HG03135 (cell line): Measurements from ENCODE around the gene NSMCE4A.
"Not testable (repeated sequence)": the region's sequence is repeated elsewhere in the genome, so short reads cannot be mapped to it uniquely, and the experiment has no call there.

Experiments
- ATAC-seq: cut with Tn5 transposase; IDR thresholded peaks from one replicate; pipeline ENCODE4 v1.9.1; 2021; ENCODE audit warnings: mild to moderate bottlenecking, moderate library complexity; ENCODE audit not compliant: unreplicated experiment

Gene NSMCE4A

GRCh38 chr10:121988361-121989324, 13.6 kb upstream of the NSMCE4A start, which contains the start of gene TACC2:
TACC2 (plus strand) TSS chr10:121989163; CDS start chr10:122021982, 32,819 bp downstream.
- ATAC-seq, result no peak

GRCh38 chr10:121984463-121984862, 9.4 kb upstream of the NSMCE4A start:
- no peak for ATAC-seq

GRCh38 chr10:121983852-121984251, 8.8 kb upstream of the NSMCE4A start:
- no peak for ATAC-seq

- ATAC-seq, result no peak
Observed at GRCh38 chr10:121981346-121981745, 6.3 kb upstream of the NSMCE4A start.

GRCh38 chr10:121978511-121978910, 3.5 kb upstream of the NSMCE4A start:
- no peak for ATAC-seq

- ATAC-seq, result no peak
Observed at GRCh38 chr10:121976607-121977006, 1.6 kb upstream of the NSMCE4A start.

- no peak for ATAC-seq
Observed at GRCh38 chr10:121975295-121976086, 474 bp upstream of the NSMCE4A start.

- ATAC-seq, result peak; percentile 40
Observed at GRCh38 chr10:121974019-121974534, 940 bp downstream of the NSMCE4A start.

- not testable (repeated sequence) for ATAC-seq
Observed at GRCh38 chr10:121969086-121969485, 5.9 kb downstream of the NSMCE4A start.

GRCh38 chr10:121965996-121966395, 9.0 kb downstream of the NSMCE4A start:
- no peak for ATAC-seq

GRCh38 chr10:121961456-121961855, 13.6 kb downstream of the NSMCE4A start:
- ATAC-seq, result no peak

- ATAC-seq, result no peak
Observed at GRCh38 chr10:121959671-121960070, 15.3 kb downstream of the NSMCE4A start.

- no peak for ATAC-seq
Observed at GRCh38 chr10:121956111-121957061, 18.6 kb downstream of the NSMCE4A start.

GRCh38 chr10:121952226-121952625, 22.8 kb downstream of the NSMCE4A start:
- no peak for ATAC-seq

GRCh38 chr10:121949451-121949850, 25.6 kb downstream of the NSMCE4A start:
- no peak for ATAC-seq

- ATAC-seq, result no peak
Observed at GRCh38 chr10:121949049-121949448, 26.0 kb downstream of the NSMCE4A start.

- ATAC-seq, result no peak
Observed at GRCh38 chr10:121947343-121948330, 27.4 kb downstream of the NSMCE4A start.

GRCh38 chr10:121942749-121943416, 32.1 kb downstream of the NSMCE4A start:
- ATAC-seq, result no peak
